ENCODE data around the gene AFDN.
A peak's percentile ranks its signal among the peaks of the same experiment; 100 is the strongest.

The AFDN gene

DNA sequence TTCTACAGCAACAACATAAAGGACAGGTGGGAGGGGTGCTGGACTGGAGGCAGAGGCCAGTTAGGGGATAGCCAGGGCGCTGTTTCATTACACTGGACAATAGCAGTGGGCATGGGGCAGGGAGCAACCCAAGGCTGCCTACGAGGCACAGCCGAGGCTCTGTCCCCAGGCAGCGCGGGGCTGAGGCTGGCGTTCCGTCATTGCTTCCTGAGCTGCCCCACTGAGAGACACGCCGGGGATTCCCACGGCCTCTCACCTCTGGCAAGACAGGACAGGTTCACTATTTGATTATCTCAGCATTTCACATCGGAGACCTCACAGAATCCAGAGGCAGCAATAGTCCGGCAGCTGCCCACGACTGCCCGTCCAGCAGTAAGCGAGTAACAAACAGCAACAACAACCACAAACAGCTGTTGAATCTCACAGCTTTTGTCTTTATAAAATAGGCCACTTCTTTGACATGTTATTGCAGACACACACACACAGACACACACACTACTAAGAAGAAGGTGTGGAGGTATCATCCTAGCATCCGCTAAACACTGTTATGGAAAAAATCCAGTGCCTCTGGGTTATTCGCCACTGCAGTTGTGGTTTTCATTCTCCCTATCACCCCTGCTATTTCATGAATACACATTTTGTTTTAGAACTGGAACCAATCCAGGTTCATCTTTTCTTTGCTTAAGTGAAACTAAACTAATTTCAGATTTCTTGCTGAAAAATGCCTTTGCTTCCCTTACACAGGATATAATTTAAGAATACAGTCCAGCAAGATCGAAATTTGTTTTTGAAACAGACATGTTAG lies 190.2 kb downstream of the AFDN start:
- TF ChIP-seq, protein P1, sequence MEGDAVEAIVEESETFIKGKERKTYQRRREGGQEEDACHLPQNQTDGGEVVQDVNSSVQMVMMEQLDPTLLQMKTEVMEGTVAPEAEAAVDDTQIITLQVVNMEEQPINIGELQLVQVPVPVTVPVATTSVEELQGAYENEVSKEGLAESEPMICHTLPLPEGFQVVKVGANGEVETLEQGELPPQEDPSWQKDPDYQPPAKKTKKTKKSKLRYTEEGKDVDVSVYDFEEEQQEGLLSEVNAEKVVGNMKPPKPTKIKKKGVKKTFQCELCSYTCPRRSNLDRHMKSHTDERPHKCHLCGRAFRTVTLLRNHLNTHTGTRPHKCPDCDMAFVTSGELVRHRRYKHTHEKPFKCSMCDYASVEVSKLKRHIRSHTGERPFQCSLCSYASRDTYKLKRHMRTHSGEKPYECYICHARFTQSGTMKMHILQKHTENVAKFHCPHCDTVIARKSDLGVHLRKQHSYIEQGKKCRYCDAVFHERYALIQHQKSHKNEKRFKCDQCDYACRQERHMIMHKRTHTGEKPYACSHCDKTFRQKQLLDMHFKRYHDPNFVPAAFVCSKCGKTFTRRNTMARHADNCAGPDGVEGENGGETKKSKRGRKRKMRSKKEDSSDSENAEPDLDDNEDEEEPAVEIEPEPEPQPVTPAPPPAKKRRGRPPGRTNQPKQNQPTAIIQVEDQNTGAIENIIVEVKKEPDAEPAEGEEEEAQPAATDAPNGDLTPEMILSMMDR (IDR thresholded peaks at IDR 0.05; ENCODE audit: low read depth, low read length) = no peak
- DNase-seq (ENCODE audit: low read depth in 2 of 2) = peak in 1 of 2 donors; percentile 27
- no peak overlapping the region for H3K4me3 ChIP-seq (replicated peaks in 1 of 2; ENCODE audit: low read depth in 2 of 2, low read length in 2 of 2)

DNA sequence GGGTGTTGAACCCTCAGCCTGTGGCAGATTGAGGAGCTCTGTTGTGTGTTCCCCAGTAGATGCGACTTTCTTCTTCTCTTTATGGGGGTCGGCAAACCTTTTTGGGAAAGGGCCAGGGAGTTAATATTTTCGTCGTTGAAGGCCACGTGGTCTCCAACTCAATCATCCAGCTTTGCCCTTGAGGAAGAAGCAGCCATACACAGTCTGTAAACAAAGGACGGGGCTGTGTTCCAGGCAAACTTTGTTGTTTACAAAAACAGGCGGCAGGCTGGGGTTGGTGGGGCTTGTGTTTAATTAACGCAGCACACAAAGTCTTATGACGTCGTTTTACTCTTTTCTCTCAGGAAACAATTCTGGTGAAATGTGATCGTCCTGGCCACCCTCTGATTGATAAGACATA lies 190.9 kb downstream of the AFDN start:
- TF ChIP-seq, protein P1 (IDR thresholded peaks at IDR 0.05; ENCODE audit: low read depth, low read length) = no peak
- no peak for DNase-seq (ENCODE audit: low read depth in 2 of 2)
- H3K4me3 ChIP-seq (replicated peaks in 1 of 2; ENCODE audit: low read depth in 2 of 2, low read length in 2 of 2) = no peak overlapping the region

DNA sequence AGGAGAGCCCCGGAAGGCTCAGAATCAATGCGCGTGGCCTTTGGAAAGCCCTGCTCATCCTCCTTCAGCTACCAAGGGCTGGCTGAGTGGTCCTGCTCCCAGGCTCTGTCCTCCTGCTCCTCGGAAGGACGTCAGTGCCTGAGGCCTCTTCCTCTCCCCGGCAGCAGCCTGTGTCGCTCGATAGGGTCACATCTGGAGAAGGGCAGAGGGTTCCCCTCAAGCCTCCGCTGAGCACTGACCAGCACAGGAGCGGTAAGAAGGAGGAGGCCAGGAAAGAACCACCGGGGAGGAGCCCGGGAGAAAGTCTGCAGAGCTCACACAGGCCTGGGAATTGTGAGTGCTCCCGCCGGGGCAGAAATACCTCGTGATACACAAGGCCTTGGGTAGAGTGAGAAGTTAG lies 192.0 kb downstream of the AFDN start:
- no peak overlapping the region for H3K4me3 ChIP-seq (replicated peaks in 1 of 2; ENCODE audit: low read depth in 2 of 2, low read length in 2 of 2)
- TF ChIP-seq, protein P1 (IDR thresholded peaks at IDR 0.05; ENCODE audit: low read depth, low read length) = no peak
- no peak for DNase-seq (ENCODE audit: low read depth in 2 of 2)

DNA sequence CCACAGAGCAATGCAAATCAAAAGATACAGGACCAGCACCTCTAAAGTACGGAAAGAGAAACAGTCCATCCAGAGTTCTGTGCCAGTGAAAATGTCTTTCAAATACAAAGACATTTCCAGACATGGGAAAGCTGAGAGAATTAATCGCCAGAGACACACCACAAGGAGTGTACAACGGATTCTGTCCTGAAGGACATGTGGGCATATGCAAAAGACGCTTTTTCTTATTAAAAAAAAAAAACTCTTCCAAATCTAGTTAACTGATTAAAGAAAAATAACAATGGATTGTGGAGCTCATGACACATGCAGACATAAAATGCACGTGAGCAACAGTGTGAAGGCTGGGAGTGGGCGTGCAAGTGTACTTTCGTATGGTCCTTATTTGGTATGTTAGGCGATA lies 193.5 kb downstream of the AFDN start:
- TF ChIP-seq, protein P1 (IDR thresholded peaks at IDR 0.05; ENCODE audit: low read depth, low read length) = no peak
- no peak for DNase-seq (ENCODE audit: low read depth in 2 of 2)
- H3K4me3 ChIP-seq (replicated peaks in 1 of 2; ENCODE audit: low read depth in 2 of 2, low read length in 2 of 2) = no peak overlapping the region

DNA sequence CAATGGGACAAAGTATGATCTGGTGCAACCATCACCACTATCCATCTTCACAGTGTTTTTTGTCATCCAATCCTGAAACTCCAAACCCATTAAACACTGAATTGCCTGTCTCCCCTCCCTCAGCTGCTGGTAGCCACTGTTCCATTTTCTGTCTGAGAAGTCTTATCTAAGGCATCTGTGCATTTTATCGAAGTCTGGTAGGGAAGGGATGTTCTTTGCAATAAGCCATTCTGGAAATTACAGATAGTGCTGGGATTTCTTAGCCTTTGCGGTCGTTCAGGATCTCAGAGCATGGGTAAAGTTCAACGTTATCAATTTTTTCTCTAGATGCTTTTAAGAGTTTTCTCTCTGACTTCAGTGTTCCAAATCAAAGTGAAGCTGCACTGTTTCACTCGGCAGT lies 194.9 kb downstream of the AFDN start:
- no peak for DNase-seq (ENCODE audit: low read depth in 2 of 2)
- no peak overlapping the region for H3K4me3 ChIP-seq (replicated peaks in 1 of 2; ENCODE audit: low read depth in 2 of 2, low read length in 2 of 2)
- TF ChIP-seq, protein P1 (IDR thresholded peaks at IDR 0.05; ENCODE audit: low read depth, low read length) = no peak
